HepG2 (cell line): ENCODE data around the gene SULT6B1. TPM values are rescaled to one million over a fixed set of nuclear protein-coding genes. Genes with fewer than 3 reads are reported as not detected.

Experiments
- ESRRA ChIP-seq: sonication (generic); formaldehyde crosslinking; IDR thresholded peaks from 2 replicates; pipeline ENCODE4 v1.5.1; 2020; ENCODE audit warnings: mild to moderate bottlenecking, low read depth, missing genetic modification reagents
- GMEB2 ChIP-seq: IDR thresholded peaks from 2 replicates; pipeline ENCODE4 v1.6.1; 2016; ENCODE audit warnings: missing biosample characterization, missing genetic modification reagents, low read depth
- LRRFIP1 ChIP-seq: sonication (generic); formaldehyde crosslinking; conservative IDR thresholded peaks from 2 replicates; pipeline ENCODE4 v1.4.0; 2020; ENCODE audit warnings: missing genetic modification reagents
- MXI1 ChIP-seq: IDR thresholded peaks from 3 replicates; pipeline ENCODE4 v1.6.1; 2012; ENCODE audit warnings: low read depth, low read length, inconsistent platforms, borderline replicate concordance
- PTBP1 ChIP-seq: fragments of 200-400 bp; formaldehyde crosslinking; IDR thresholded peaks from 2 replicates; pipeline ENCODE4 v1.6.1; 2018; ENCODE audit warnings: low read length, low read depth; ENCODE audit not compliant: poor library complexity, severe bottlenecking
- SETDB1 ChIP-seq: sonication (generic); formaldehyde crosslinking; IDR thresholded peaks from 2 replicates; pipeline ENCODE4 v1.5.1; 2020; ENCODE audit warnings: missing genetic modification reagents, mild to moderate bottlenecking, borderline replicate concordance
- SNAPC2 ChIP-seq: sonication (generic); formaldehyde crosslinking; IDR thresholded peaks from 2 replicates; pipeline ENCODE4 v1.8.1; 2022; ENCODE audit warnings: mild to moderate bottlenecking, missing genetic modification reagents
- SP1 ChIP-seq, 2 experiments: fragments of 450-650 bp in 1 of 2; sonication (generic) in 1 of 2; formaldehyde crosslinking in 1 of 2; IDR thresholded peaks; 2 replicates each; pipeline versions ENCODE4 v1.4.0 to v1.6.1; 2016 to 2020; ENCODE audit warnings: missing genetic modification reagents in 1 of 2
- SP4 ChIP-seq: sonication (generic); formaldehyde crosslinking; IDR thresholded peaks from 2 replicates; pipeline ENCODE4 v1.8.1; 2023; ENCODE audit warnings: mild to moderate bottlenecking, missing genetic modification reagents
- WIZ ChIP-seq: sonication (generic); formaldehyde crosslinking; IDR thresholded peaks from 2 replicates; pipeline ENCODE4 v1.5.1; 2020; ENCODE audit warnings: mild to moderate bottlenecking, missing genetic modification reagents
- ZBTB38 ChIP-seq: sonication (generic); formaldehyde crosslinking; IDR thresholded peaks from 2 replicates; pipeline ENCODE4 v1.5.1; 2020; ENCODE audit warnings: mild to moderate bottlenecking, missing genetic modification reagents
- ZFP37 ChIP-seq: sonication (generic); formaldehyde crosslinking; IDR thresholded peaks from 2 replicates; pipeline ENCODE4 v1.4.0; 2020; ENCODE audit warnings: missing genetic modification reagents, borderline replicate concordance
- ZNF251 ChIP-seq: sonication (generic); formaldehyde crosslinking; IDR thresholded peaks from 2 replicates; pipeline ENCODE4 v1.9.0; 2021; ENCODE audit warnings: mild to moderate bottlenecking, missing genetic modification reagents
- ZNF256 ChIP-seq: sonication (generic); formaldehyde crosslinking; conservative IDR thresholded peaks from 2 replicates; pipeline ENCODE4 v1.4.0; 2020; ENCODE audit warnings: missing genetic modification reagents
- ZNF280B ChIP-seq: sonication (generic); formaldehyde crosslinking; IDR thresholded peaks from 2 replicates; pipeline ENCODE4 v1.5.0; 2020; ENCODE audit warnings: missing genetic modification reagents, mild to moderate bottlenecking, borderline replicate concordance
- ZNF296 ChIP-seq: sonication (generic); formaldehyde crosslinking; conservative IDR thresholded peaks from 2 replicates; pipeline ENCODE4 v1.5.0; 2020; ENCODE audit warnings: mild to moderate bottlenecking, missing genetic modification reagents
- ZNF333 ChIP-seq: sonication (generic); formaldehyde crosslinking; IDR thresholded peaks from 2 replicates; pipeline ENCODE4 v1.4.0; 2020; ENCODE audit warnings: mild to moderate bottlenecking, missing genetic modification reagents, borderline replicate concordance
- ZNF563 ChIP-seq: sonication (generic); formaldehyde crosslinking; IDR thresholded peaks from 2 replicates; pipeline ENCODE4 v1.8.0; 2022; ENCODE audit warnings: mild to moderate bottlenecking, moderate library complexity, missing genetic modification reagents
- ZNF598 ChIP-seq: sonication (generic); formaldehyde crosslinking; IDR thresholded peaks from 2 replicates; pipeline ENCODE4 v1.5.1; 2020; ENCODE audit warnings: mild to moderate bottlenecking, missing genetic modification reagents, borderline replicate concordance
- ZNF891 ChIP-seq: sonication (generic); formaldehyde crosslinking; IDR thresholded peaks from 2 replicates; pipeline ENCODE4 v1.5.0; 2020; ENCODE audit warnings: mild to moderate bottlenecking, missing genetic modification reagents
- polyA plus RNA-seq, 8 experiments: library from polyadenylated mRNA; depleted of rRNA in 3 of 8; stranded (reverse) in 7 of 8; unstranded in 1 of 8; fragments of >200 nt; fragmentation: Illumina TruSeq in 4 of 8; extraction: Trizol in 4 of 8; gene quantifications; 2 replicates each; pipeline versions ENCODE4 v1.2.1 to v1.2.3, GENCODE V29; 2011 to 2016; ENCODE audit warnings: low read depth in 4 of 8, missing spikeins in 1 of 8, mixed read lengths in 1 of 8; ENCODE audit not compliant: insufficient read depth in 1 of 8
- total RNA-seq, 5 experiments: library from RNA; depleted of rRNA; stranded (reverse); fragments of >200 nt; fragmentation: Illumina TruSeq; extraction: Trizol; gene quantifications; 2 replicates each; pipeline ENCODE4 v1.2.3, GENCODE V29; 2016; ENCODE audit warnings: low read depth in 1 of 5
- TF ChIP-seq, protein P1 (sequence below): conservative IDR thresholded peaks from 2 replicates; pipeline ENCODE4 v1.6.1; 2018; ENCODE audit warnings: missing genetic modification reagents

The SULT6B1 gene
- total and polyA plus RNA-seq, 2 of the 13 experiments (the other 11 are each of a cell fraction or from before 2014, with no cell fraction given): not detected

DNA sequence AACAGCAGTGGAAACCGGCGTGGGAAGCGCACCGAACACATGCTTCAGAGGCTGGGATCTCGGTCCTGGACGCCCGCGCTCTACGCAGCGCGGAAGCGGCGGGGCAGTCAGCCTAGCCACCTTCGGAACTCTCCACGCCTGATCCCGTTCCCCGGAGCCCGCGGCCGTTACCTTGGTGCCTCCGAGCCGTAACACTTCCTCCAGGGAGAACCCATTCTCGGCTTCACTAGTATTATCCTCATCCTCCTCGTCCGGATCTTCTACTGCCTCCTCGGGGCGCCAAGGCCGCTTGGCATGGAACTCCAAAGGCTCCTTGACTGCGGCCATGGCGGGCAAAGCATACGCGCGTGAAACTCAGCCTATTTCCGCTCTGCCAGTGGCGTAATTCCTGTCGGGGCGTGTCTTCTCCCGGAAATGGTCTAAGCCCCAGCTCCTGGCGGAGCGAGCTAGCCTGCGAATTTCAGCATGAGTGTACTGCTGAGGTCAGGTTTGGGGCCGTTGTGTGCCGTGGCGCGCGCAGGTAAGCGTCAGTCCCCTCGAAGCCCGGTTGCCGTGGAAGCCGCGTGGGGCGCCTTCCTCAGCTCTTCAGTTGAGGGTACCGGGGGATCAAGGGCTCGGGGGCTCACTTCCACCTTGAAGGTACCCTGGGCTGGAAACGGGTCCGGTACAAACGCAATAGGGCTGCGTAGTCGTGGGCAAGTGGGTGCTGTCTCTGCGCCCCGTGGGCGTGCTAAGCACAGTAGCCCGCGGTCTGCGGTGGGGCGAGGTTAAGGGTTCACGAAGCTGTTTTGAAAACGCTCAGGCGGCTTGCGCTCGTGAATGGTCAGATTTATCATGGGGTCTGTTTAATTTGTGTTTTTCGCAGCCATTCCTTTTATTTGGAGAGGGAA lies 43.0 kb upstream of the SULT6B1 start, which contains the start of the genes CEBPZ and NDUFAF7 (continued):
- TF ChIP-seq PTBP1: no peak
- no peak for TF ChIP-seq ZFP37 (CRISPR knock-in tag)
- TF ChIP-seq GMEB2 (CRISPR knock-in tag): no peak
- TF ChIP-seq ZNF280B (CRISPR knock-in tag): peak; percentile 89; the same call in 1 of the 2 replicates
- TF ChIP-seq ZBTB38 (CRISPR knock-in tag): no peak; the same call in 1 of the 2 replicates
- TF ChIP-seq SNAPC2 (CRISPR knock-in tag): 0 out of 2 replicates have a peak, but pooled peaks have one; percentile 63
- TF ChIP-seq WIZ (CRISPR knock-in tag): peak; percentile 77; the same call in 1 of the 2 replicates
- TF ChIP-seq ZNF256 (CRISPR knock-in tag): peak; percentile 70; the same call in 1 of the 2 replicates
- TF ChIP-seq LRRFIP1 (CRISPR knock-in tag): peak; percentile 52; the same call in 1 of the 2 replicates
- peak; percentile 68; the same call in 1 of the 2 replicates for TF ChIP-seq SETDB1 (CRISPR knock-in tag)
- TF ChIP-seq MXI1: peak; percentile 85; the same call in 1 of the 3 replicates
- peak; percentile 83; the same call in 1 of the 2 replicates for TF ChIP-seq ZNF598 (CRISPR knock-in tag)
- peak; percentile 96 for TF ChIP-seq ZNF891 (CRISPR knock-in tag)
- TF ChIP-seq, protein P1, sequence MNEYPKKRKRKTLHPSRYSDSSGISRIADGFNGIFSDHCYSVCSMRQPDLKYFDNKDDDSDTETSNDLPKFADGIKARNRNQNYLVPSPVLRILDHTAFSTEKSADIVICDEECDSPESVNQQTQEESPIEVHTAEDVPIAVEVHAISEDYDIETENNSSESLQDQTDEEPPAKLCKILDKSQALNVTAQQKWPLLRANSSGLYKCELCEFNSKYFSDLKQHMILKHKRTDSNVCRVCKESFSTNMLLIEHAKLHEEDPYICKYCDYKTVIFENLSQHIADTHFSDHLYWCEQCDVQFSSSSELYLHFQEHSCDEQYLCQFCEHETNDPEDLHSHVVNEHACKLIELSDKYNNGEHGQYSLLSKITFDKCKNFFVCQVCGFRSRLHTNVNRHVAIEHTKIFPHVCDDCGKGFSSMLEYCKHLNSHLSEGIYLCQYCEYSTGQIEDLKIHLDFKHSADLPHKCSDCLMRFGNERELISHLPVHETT (CRISPR knock-in tag): peak; percentile 72
- peak; percentile 93 for TF ChIP-seq ZNF296
- TF ChIP-seq ZNF251: no peak
- TF ChIP-seq SP4: peak; percentile 91
- TF ChIP-seq SP1 (IDR thresholded peaks at IDR 0.05): no peak
- TF ChIP-seq SP1 (CRISPR knock-in tag; IDR thresholded peaks at IDR 0.05): peak; percentile 83
- peak; percentile 65 for TF ChIP-seq ESRRA (CRISPR knock-in tag)
- peak; percentile 96 for TF ChIP-seq ZNF333
- TF ChIP-seq ZNF563 (CRISPR knock-in tag): peak; percentile 87
